Measurements from ENCODE around the gene JUND. TPM values are rescaled to one million over a fixed set of nuclear protein-coding genes. Genes with fewer than 3 reads are reported as not detected.

Gene JUND
- total and polyA plus RNA-seq, 2 of the 4 experiments (the other 2 are of a cell fraction): 14.2 to 77.2 TPM

GRCh38 chr19:18274781-18275356 lies 6.6 kb downstream of the JUND start (continued):
- TF ChIP-seq MAZ (IDR thresholded peaks at IDR 0.05; ENCODE audit: borderline replicate concordance, low read depth, low read length): peak; percentile 45; the same call in 1 of the 2 replicates
- TF ChIP-seq RFX5 (IDR thresholded peaks at IDR 0.05; ENCODE audit: low read depth, low read length): no peak
- TF ChIP-seq RCOR1 (IDR thresholded peaks at IDR 0.05; ENCODE audit: insufficient replicate concordance, low read length): no peak

DNA sequence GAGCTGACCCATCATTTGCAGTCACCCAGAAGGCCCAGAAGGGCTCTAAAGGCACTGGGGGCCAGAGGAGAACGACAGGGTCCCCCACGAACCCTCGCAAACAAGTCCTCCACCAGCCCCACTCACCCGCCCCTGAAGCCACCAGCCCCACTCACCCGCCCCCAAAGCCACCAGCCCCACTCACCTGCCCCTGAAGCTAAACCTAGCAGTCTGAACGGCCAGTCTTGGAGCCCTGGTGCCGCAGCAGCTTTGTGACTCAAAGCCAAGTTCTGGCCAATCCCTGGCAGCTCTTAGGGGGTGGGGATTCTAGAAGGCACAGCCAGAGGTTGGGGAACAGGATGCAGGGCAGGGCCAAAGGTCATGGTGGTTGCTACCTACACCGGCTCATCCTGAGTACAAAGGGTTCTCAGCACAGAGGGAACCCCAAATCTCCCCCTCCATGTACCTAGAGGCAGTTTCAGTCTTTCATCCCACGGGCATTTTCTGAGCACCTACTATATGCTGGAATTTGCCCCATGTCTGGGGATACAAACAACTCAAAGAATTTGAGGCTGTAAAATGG lies 7.1 kb downstream of the JUND start, which contains the start of gene IQCN:
IQCN (minus strand) TSS at position 234 of the 562 bp plus-strand sequence. CDS start 4,974 bp downstream, outside the sequence.
- H2BK5ac ChIP-seq (ENCODE audit: low read depth, low read length, poor library complexity, severe bottlenecking): peak within 1 kb of the TSS; percentile 72
- peak within 1 kb of the TSS; percentile 58 for H3K27ac ChIP-seq (ENCODE audit: insufficient read depth, low read length)
- no peaks in the 10 kb centered on the region for H3K9me3 ChIP-seq (ENCODE audit: control insufficient read depth, insufficient read depth, low read length)
- ChIA-PET POLR2A (ENCODE audit: unreplicated experiment) (no interaction called here), CTCF (no interaction called here)
- no peak within 1 kb of the TSS for H3K4me3 ChIP-seq (ENCODE audit: insufficient read depth, low read depth, low read length)
- H3K79me1 ChIP-seq (ENCODE audit: low read depth in 1 of 2, low read length in 2 of 2): peaks cover 13 to 60% of the 10 kb centered on the region in 2 experiments
- H2AK9ac ChIP-seq (replicated peaks; ENCODE audit: low read depth, low read length, poor library complexity): peak within 1 kb of the TSS; percentile 84
- H3K14ac ChIP-seq (replicated peaks; ENCODE audit: low read depth, low read length): peak within 1 kb of the TSS; percentile 76
- peak within 1 kb of the TSS; percentile 2; the same call in 1 of the 2 replicates for H3K9ac ChIP-seq (ENCODE audit: low read depth, low read length)
- no CpG with 5 or more reads among the region's 9 CpGs for WGBS, 2 experiments (ENCODE audit: extremely low coverage in 2 of 2, insufficient read length in 1 of 2)
- peak within 1 kb of the TSS; percentile 19 for H3K18ac ChIP-seq (ENCODE audit: low read depth, low read length)
- H4K5ac ChIP-seq (ENCODE audit: low read depth, low read length): peak within 1 kb of the TSS; percentile 21; the same call in 1 of the 2 replicates
- H2BK20ac ChIP-seq (ENCODE audit: low read depth, low read length): peak within 1 kb of the TSS; percentile 53
- dilution Hi-C loops (cut with HindIII; ENCODE audit: low sequenced_read_pairs, unreplicated experiment) (no loop called here), in situ Hi-C loops (cut with MboI; ENCODE audit: low sequenced_read_pairs) (loop anchor here (10.0 kb wide), 1 partner anchor 131 kb away; no protein-coding TSS in a partner anchor), intact Hi-C loops (cut with micrococcal nuclease) (no loop called here)
- peak within 1 kb of the TSS; percentile 75 for H3K4ac ChIP-seq (ENCODE audit: low read depth, low read length)
- peaks cover 4% of the 10 kb centered on the region for H3K9me1 ChIP-seq (ENCODE audit: insufficient read depth, low read length)
- BruUV-seq (replicated peaks): no TSS peak
- peaks cover 55% of the 10 kb centered on the region for H4K20me1 ChIP-seq (ENCODE audit: insufficient read depth, low read length)
- H3K27me3 ChIP-seq (ENCODE audit: control insufficient read depth, insufficient read depth, low read length): no peaks in the 10 kb centered on the region
- DNase-seq (no peak), ATAC-seq (ENCODE audit: low read depth) (peak; percentile 4)
- peak within 1 kb of the TSS; percentile 55 for H3K23ac ChIP-seq (ENCODE audit: low read depth, low read length)
- peaks cover 20% of the 10 kb centered on the region for H3K4me1 ChIP-seq (ENCODE audit: control insufficient read depth, insufficient read depth, low read length)
- H3K56ac ChIP-seq (ENCODE audit: extremely low read depth, insufficient read depth, low read length): 0 out of 2 replicates have a peak within 1 kb of the TSS, but pooled peaks have one; percentile 53
- peak within 1 kb of the TSS; percentile 81; the same call in 1 of the 3 replicates for H2BK15ac ChIP-seq (ENCODE audit: low read depth, low read length)
- TF ChIP-seq NFE2L2 (IDR thresholded peaks at IDR 0.05; ENCODE audit: low read depth, low read length): no peak
- peak; percentile 89 for TF ChIP-seq POLR2A (IDR thresholded peaks at IDR 0.05; ENCODE audit: low read depth, low read length)
- peak within 1 kb of the TSS; percentile 75 for H2AK5ac ChIP-seq (ENCODE audit: low read depth, low read length)
- H3K36me3 ChIP-seq (ENCODE audit: control insufficient read depth, insufficient read depth, low read length): peaks cover 14% of the 10 kb centered on the region
- peak within 1 kb of the TSS; percentile 41 for H2BK120ac ChIP-seq (ENCODE audit: low read depth, low read length)
- H4K8ac ChIP-seq (ENCODE audit: low read depth in 2 of 2, low read length in 2 of 2): peak within 1 kb of the TSS; percentile 27 to 88; a peak in 3 of 4 replicates
- H2AFZ ChIP-seq (replicated peaks; ENCODE audit: low read length, poor library complexity): peak within 1 kb of the TSS; percentile 82
- peak within 1 kb of the TSS; percentile 70 for H4K91ac ChIP-seq (ENCODE audit: insufficient read depth, low read depth, low read length)
- H3K4me2 ChIP-seq (ENCODE audit: low read depth, low read length): peak within 1 kb of the TSS; percentile 51
